HG02970 (cell line): ENCODE measurements around the gene PHACTR1.

Source experiments
- ATAC-seq: cut with Tn5 transposase; IDR thresholded peaks from one replicate; pipeline ENCODE4 v1.9.1; 2021; ENCODE audit warnings: mild to moderate bottlenecking, moderate library complexity, moderate number of reproducible peaks; ENCODE audit not compliant: unreplicated experiment, low FRiP score

Gene PHACTR1

GRCh38 chr6:13089296-13089994 lies 372.9 kb downstream of the PHACTR1 start:
- ATAC-seq: no peak

DNA sequence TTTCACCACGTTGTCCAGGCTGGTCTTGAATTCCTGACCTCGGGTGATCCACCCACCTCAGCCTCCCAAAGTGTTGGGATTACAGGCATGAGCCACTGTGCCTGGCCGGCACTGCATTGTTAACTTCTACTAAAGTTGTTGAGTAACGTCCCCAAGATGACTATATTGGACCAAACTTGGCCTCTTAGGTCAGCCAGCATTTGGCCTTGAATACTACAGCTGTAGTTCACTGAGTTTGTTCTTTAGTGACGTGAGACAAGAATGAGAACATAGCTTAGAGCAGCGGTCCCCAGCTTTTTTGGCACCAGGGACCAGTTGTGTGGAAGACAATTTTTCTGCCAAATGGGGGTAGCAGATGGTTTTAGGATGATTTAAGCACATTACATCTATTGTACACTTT lies 374.6 kb downstream of the PHACTR1 start:
- no peak for ATAC-seq

GRCh38 chr6:13094781-13095425 lies 378.3 kb downstream of the PHACTR1 start:
- no peak for ATAC-seq

GRCh38 chr6:13096084-13096483 lies 379.5 kb downstream of the PHACTR1 start:
- ATAC-seq: no peak

GRCh38 chr6:13097454-13097853 lies 380.9 kb downstream of the PHACTR1 start:
- no peak for ATAC-seq

DNA sequence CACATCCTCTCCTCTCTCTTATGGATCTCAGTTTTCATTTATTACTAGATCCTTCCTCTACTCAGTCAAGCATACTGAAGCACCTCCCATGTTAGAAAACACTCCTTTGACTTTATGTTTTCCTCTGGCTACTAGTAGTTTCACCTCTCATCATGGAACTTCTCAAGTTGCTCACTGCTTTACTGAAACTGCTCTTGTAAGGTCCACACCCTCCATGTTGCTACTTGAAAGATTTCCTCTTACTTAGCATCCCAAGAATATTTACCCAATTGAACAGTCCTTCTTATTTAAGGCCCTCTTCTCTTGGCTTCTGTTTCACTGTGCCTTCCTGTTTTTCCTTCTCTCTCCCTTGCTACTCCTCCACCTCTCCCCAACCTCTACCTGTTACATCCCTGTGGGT lies 381.4 kb downstream of the PHACTR1 start:
- ATAC-seq: no peak

- no peak for ATAC-seq
Measured at GRCh38 chr6:13098793-13099570, 382.4 kb downstream of the PHACTR1 start.

- no peak for ATAC-seq
Measured at GRCh38 chr6:13099771-13100170, 383.2 kb downstream of the PHACTR1 start.

DNA sequence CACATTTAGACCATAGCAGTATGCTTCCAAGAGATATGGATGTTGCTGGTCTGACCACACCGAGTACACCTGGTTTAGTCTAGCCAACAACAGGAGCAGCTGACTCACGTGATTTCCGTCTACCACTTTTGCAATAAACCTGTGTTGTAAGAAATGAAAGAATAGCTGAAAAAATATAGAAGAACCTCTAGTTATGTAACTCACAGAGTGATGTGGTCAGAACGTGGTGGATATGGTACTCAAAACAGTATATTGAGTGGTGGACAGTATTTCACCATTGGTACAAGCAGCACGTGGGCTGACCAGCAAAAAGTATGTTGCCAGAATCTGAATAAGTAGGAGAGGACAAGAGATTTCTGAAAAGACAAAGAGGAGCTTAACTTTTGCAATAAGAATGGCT lies 384.8 kb downstream of the PHACTR1 start:
- ATAC-seq: no peak

DNA sequence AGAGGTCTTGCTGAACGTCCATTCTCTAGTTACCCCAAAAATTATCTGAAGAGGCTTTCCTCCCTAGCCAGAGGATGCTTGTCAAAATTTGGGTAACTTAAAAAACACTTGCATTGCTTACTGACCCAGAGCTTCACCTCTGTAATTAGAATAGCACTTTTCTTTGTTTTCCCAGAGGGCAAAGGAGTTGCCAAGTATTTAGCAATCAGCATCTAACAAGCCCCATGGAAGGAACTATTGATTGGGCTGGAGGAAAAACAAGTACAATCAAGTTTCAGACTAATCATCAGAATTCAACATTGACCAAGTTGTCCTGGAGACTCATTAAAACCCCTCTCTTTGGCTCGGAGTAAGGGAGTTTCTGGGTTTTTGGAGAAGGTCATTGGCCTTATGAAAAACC lies 385.4 kb downstream of the PHACTR1 start:
- no peak for ATAC-seq

GRCh38 chr6:13103169-13103568 lies 386.6 kb downstream of the PHACTR1 start:
- ATAC-seq: no peak

DNA sequence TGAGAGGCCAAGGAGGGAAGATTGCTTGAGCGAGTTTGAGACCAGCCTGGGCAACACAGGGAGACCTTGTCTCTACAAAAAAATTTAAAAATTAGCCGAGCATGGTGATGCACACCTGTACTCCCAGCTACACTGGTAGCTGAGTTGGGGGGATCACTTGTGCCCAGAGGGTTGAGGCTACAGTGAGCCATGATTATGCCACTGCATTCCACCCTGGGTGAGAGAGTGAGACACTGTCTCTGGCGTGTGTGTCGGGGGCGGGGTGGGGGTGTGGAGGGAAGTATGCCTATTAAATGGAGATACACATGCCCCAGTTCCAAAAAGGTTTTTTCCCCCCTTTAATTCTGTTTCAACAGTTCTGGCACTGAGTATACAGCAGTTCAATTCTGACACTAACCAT lies 388.6 kb downstream of the PHACTR1 start:
- no peak for ATAC-seq

GRCh38 chr6:13112921-13113320 lies 396.4 kb downstream of the PHACTR1 start:
- no peak for ATAC-seq

DNA sequence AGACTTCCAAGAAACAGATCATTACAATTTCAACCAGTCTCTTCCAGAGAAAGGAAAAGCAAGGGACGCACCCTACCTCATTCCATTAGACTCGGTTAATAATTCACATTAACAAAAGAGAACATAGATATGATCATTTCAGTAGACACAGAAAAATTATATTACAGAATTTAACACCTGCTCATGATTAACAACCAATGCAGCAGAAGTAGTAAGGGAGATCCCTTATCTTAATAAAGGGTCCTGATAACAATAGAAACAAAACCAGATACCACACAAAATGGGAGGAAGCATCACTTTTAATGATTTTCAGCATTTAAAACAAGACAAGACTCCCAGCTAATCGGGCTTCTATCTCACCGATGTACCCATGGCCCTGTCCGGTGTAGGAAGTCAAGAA lies 396.8 kb downstream of the PHACTR1 start:
- ATAC-seq: no peak

DNA sequence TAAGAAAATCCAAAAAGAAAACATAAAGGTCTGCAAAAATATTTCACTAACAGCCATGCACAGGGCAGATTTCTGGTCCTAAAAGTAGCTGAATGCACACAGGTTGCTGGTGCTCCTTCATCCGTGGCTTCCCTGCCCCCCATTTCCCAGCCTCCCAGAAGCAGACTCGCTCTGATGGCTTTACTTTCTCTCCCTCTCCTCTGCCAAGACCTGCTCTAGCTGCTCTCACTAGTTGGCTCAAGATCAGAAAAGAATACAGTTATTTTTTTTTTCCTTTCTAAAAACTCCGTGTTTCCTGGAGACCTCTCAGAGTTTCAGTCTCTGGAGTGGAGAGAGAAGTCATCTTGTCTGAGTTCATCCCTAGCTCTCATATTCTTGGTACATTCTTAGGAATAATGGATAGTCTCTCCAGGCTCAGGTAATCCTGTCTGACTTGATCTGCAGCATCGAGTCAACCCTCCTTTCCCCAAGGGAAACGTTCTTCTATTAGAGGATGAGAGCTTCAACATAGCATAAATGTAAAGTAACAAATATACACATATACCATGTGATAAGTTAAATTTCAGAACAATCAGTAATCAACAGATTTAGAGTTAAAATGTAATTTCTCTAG lies 397.5 kb downstream of the PHACTR1 start:
- ATAC-seq: no peak

DNA sequence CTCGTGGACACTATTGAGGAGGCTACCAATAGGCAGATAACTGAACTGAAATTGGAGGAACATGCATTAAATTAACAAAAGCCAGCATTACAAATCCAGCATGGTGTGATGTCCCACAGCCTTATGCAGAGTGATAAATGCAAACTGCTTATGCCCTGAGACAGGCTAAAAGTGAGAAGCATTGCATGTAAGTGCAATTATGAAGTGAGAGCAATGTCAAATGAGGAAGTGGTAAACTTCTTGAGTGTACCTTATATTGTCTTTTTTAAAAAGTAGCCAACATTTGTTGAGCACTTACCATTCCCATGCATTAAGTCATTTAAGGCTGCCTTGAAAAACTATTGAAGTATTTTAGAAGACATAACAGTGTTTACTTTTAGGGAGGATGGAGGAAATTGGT lies 399.6 kb downstream of the PHACTR1 start:
- ATAC-seq: no peak

GRCh38 chr6:13117570-13117969 lies 401.0 kb downstream of the PHACTR1 start:
- no peak for ATAC-seq

DNA sequence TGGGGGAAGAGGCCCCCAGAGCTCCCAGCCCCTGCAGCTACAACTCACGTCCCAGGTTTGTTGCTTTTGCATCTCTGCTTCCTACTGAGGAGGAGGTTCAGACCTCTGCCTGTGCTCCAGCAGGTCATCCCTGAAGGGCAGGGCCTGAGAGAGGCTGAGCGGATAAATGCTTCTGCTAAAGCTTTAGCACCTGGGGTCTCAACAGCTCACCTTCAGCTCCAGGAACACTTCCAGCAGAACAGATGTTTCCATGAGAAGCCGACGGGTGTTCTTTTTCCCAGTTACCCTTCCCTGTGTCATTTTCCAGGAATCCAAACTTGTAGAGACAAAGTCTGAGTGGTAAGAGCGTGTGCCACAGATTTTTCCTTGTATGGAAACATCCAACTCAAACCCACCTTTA lies 403.0 kb downstream of the PHACTR1 start:
- ATAC-seq: no peak

- ATAC-seq: no peak
Measured at GRCh38 chr6:13120483-13121482, 404.2 kb downstream of the PHACTR1 start.

GRCh38 chr6:13124131-13124530 lies 407.6 kb downstream of the PHACTR1 start:
- ATAC-seq: no peak
